GM23248 (cell line): ENCODE measurements around the gene THBS1. TPM values are rescaled to one million over a fixed set of nuclear protein-coding genes. Genes with fewer than 3 reads are reported as not detected.

Experiments
- DNase-seq: peaks from one replicate; pipeline ENCODE4 v3.0.0-alpha.2; 2015
- H2AFZ ChIP-seq: fragments of 200-600 bp; sonication (generic); 2 replicates; pipeline ENCODE4 v1.6.1; 2016; ENCODE audit warnings: antibody characterized with exemption
- H3F3A ChIP-seq: fragments of 200-600 bp; sonication (generic); 2 replicates; pipeline ENCODE4 v1.6.1; 2016; ENCODE audit warnings: mild to moderate bottlenecking, antibody characterized with exemption, mixed run types; ENCODE audit not compliant: insufficient read depth
- H3K27ac ChIP-seq: fragments of 200-600 bp; sonication (generic); 2 replicates; pipeline ENCODE4 v1.5.1; 2016; ENCODE audit warnings: mild to moderate bottlenecking
- H3K27me3 ChIP-seq: fragments of 200-600 bp; sonication (generic); replicated peaks from 2 replicates; pipeline ENCODE4 v1.6.1; 2016; ENCODE audit warnings: mild to moderate bottlenecking; ENCODE audit not compliant: insufficient read depth
- H3K36me3 ChIP-seq: fragments of 200-600 bp; sonication (generic); 2 replicates; pipeline ENCODE4 v1.6.1; 2016; ENCODE audit warnings: low read depth, mild to moderate bottlenecking
- H3K4me1 ChIP-seq: fragments of 200-600 bp; sonication (generic); 2 replicates; pipeline ENCODE4 v1.6.1; 2016; ENCODE audit warnings: mild to moderate bottlenecking; ENCODE audit not compliant: insufficient read depth
- H3K4me2 ChIP-seq: fragments of 200-600 bp; sonication (generic); one replicate; pipeline ENCODE4 v1.6.1; 2016; ENCODE audit warnings: mild to moderate bottlenecking; ENCODE audit not compliant: unreplicated experiment
- H3K4me3 ChIP-seq: fragments of 200-600 bp; sonication (generic); 2 replicates; pipeline ENCODE4 v1.5.1; 2016; ENCODE audit warnings: mild to moderate bottlenecking
- H3K79me2 ChIP-seq: fragments of 200-600 bp; sonication (generic); 2 replicates; pipeline ENCODE4 v1.6.1; 2016; ENCODE audit warnings: mild to moderate bottlenecking; ENCODE audit not compliant: insufficient read depth
- H3K9ac ChIP-seq: fragments of 200-600 bp; sonication (generic); 2 replicates; pipeline ENCODE4 v1.6.1; 2016; ENCODE audit warnings: mild to moderate bottlenecking
- H3K9me2 ChIP-seq: fragments of 200-600 bp; sonication (generic); 2 replicates; pipeline ENCODE4 v1.6.1; 2016; ENCODE audit warnings: mixed run types, mild to moderate bottlenecking, moderate library complexity; ENCODE audit not compliant: insufficient read depth
- H3K9me3 ChIP-seq: fragments of 200-600 bp; sonication (generic); one replicate; pipeline ENCODE4 v1.6.1; 2017; ENCODE audit warnings: low read depth
- H4K20me1 ChIP-seq: fragments of 200-600 bp; sonication (generic); 2 replicates; pipeline ENCODE4 v1.6.0; 2016; ENCODE audit not compliant: insufficient read depth
- EZH2 ChIP-seq: fragments of 200-600 bp; sonication (generic); IDR thresholded peaks from 2 replicates; pipeline ENCODE4 v1.6.1; 2018; ENCODE audit warnings: antibody characterized with exemption, mild to moderate bottlenecking; ENCODE audit not compliant: insufficient read depth, poor library complexity, severe bottlenecking
- EZH2phosphoT487 ChIP-seq: fragments of 200-600 bp; sonication (generic); IDR thresholded peaks from 2 replicates; pipeline ENCODE4 v1.6.1; 2018; ENCODE audit warnings: antibody characterized with exemption, moderate library complexity, mild to moderate bottlenecking, low read depth; ENCODE audit not compliant: insufficient read depth
- WGBS, 2 experiments: methylation state at CpG; one replicate each; pipeline ENCODE4 v1.1.6; 2015 to 2017; ENCODE audit warnings: low lambda C conversion rate in 2 of 2, low coverage in 1 of 2; ENCODE audit errors: missing lambda C conversion rate in 2 of 2; 5-methylcytosine and 5-hydroxymethylcytosine counted together
- in situ Hi-C: fragments of 300-500 bp; cut with MboI; formaldehyde crosslinking; loops from 2 replicates; pipeline ENCODE4 v1.15.0; 2020
- polyA plus RNA-seq: library from polyadenylated mRNA; unstranded; fragments of >200 nt; fragmentation: Nextera tagmentation; extraction: Ambion mirVana; gene quantifications from 2 replicates; pipeline ENCODE4 v1.2.1, GENCODE V29; 2016
- total RNA-seq: library from RNA; depleted of rRNA; stranded (reverse); fragments of >200 nt; shearing (Covaris generic); gene quantifications from 2 replicates; pipeline ENCODE4 v1.2.3, GENCODE V29; 2014

THBS1 gene
- total and polyA plus RNA-seq, 2 experiments from 2014 or later, result 2,858 to 7,697 TPM

DNA sequence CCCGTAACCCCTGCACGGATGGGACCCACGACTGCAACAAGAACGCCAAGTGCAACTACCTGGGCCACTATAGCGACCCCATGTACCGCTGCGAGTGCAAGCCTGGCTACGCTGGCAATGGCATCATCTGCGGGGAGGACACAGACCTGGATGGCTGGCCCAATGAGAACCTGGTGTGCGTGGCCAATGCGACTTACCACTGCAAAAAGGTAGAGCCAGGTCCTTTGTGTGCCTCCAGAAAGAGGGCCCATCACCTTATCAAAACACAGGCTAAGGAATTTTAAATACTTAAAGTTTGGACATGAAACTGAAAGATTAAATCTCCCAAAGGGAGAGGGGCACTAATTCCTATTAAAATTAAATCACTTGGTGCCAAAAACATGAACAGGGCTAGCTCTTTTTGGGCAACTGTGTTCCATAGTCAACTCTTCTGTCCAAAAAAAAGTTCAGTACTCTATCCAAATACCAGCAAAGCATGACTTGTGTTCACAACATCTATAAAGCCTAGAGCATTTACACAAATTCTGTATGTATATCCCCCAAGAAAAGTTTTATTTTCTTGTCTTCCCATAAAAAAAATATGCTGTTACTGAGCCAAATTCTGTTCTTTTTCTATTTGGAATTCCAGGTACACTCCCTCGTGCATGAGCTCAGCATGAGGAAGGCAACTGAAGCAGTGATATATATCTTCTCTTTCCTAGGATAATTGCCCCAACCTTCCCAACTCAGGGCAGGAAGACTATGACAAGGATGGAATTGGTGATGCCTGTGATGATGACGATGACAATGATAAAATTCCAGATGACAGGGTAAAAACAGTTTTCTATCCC is 9.2 kb downstream of the THBS1 start:
- peaks cover 100% of the 10 kb centered on the region for H3F3A ChIP-seq
- TF ChIP-seq EZH2phosphoT487 (no peak; the same call in 1 of the 2 replicates), EZH2 (no peak)
- no peaks in the 10 kb centered on the region for H3K9me3 ChIP-seq
- no peak overlapping the region for H2AFZ ChIP-seq
- H3K36me3 ChIP-seq, result peaks cover 98% of the 10 kb centered on the region
- H4K20me1 ChIP-seq, result peaks cover 85% of the 10 kb centered on the region; the same call in 1 of the 2 replicates
- peak overlapping the region; percentile 75 for H3K4me2 ChIP-seq
- WGBS, 2 experiments, result 89 to 90% methylated on average over 13 of the region's 13 CpGs
- H3K27ac ChIP-seq, result peak overlapping the region; percentile 95
- H3K4me3 ChIP-seq, result peak overlapping the region; percentile 74
- no peaks in the 10 kb centered on the region for H3K9me2 ChIP-seq
- no peaks in the 10 kb centered on the region for H3K27me3 ChIP-seq
- no peaks in the 10 kb centered on the region; the same call in 1 of the 2 replicates for H3K4me1 ChIP-seq
- H3K79me2 ChIP-seq, result no peaks in the 10 kb centered on the region
- in situ Hi-C loops, result no loop called here
- DNase-seq, result peak; percentile 33
- peak overlapping the region; percentile 89 for H3K9ac ChIP-seq

DNA sequence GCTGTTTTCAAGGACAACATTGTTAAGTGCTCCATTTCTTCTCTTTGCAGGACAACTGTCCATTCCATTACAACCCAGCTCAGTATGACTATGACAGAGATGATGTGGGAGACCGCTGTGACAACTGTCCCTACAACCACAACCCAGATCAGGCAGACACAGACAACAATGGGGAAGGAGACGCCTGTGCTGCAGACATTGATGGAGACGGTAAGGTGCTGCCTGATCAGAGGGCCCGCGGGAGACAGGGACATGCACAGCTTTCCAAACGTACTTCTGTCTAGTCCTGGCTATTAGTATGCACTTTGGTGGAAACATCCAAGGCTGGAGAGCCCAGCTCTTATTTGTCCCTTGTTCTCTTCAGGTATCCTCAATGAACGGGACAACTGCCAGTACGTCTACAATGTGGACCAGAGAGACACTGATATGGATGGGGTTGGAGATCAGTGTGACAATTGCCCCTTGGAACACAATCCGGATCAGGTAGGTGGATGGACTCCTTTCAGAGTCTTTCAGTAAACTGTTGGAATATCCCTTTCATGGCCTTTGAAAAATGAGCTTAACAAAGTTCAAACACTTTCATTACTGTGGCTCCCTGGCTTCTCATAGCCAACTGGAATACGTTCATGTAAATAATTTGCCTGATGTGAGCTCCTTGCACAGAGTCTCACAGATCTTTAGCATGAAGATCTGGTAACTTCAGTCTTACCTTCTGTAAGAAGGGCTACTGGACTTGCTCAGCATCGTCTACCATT is 10.4 kb downstream of the THBS1 start:
- Histone ChIP-seq H3K9ac (peak overlapping the region; percentile 89), H3K36me3 (peaks cover 100% of the 10 kb centered on the region), H4K20me1 (peaks cover 73% of the 10 kb centered on the region; the same call in 1 of the 2 replicates), H3K4me2 (peak overlapping the region; percentile 75), H3K79me2 (no peaks in the 10 kb centered on the region), H2AFZ (no peak overlapping the region), H3K4me3 (peak overlapping the region; percentile 74), H3K27ac (peak overlapping the region; percentile 95), H3K27me3 (no peaks in the 10 kb centered on the region), H3F3A (peaks cover 100% of the 10 kb centered on the region), H3K9me3 (no peaks in the 10 kb centered on the region), H3K9me2 (no peaks in the 10 kb centered on the region), H3K4me1 (no peaks in the 10 kb centered on the region; the same call in 1 of the 2 replicates)
- TF ChIP-seq EZH2phosphoT487 (no peak), EZH2 (no peak)
- 76 to 81% methylated on average over 11 of the region's 11 CpGs for WGBS, 2 experiments
- peak; percentile 40 for DNase-seq
- in situ Hi-C loops, result no loop called here

DNA sequence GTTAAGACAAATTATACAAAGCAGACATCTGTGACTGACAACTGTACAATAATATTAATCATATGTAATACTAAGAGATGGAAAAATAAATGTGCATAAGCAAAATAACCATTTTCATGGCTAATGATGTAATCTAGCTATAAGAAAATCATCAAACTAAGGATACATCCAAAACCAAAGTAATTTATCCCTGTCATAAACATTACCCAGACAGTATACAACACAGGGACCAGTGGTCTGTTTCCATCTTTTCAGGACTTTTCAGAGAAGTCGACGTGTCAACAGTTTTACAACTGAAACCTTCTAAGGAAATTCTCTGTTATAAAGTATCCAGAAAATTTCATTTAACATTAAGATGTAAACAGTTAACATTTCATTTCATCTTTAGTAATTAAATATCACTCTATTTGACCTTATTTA is 11.0 kb downstream of the THBS1 start:
- peak overlapping the region; percentile 95 for H3K27ac ChIP-seq

DNA sequence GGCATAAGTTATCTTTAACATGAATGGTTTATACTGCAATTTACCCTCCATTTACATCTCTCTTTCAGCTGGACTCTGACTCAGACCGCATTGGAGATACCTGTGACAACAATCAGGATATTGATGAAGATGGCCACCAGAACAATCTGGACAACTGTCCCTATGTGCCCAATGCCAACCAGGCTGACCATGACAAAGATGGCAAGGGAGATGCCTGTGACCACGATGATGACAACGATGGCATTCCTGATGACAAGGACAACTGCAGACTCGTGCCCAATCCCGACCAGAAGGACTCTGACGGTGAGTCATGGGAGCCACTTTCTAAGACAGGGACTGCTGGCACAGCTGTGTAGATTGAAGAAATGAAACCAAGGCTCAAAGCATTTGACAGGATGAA is 11.6 kb downstream of the THBS1 start:
- H3K79me2 ChIP-seq, result no peaks in the 10 kb centered on the region
- H3K27ac ChIP-seq, result peak overlapping the region; percentile 95
- H3K9me2 ChIP-seq, result no peaks in the 10 kb centered on the region
- H3K9ac ChIP-seq, result peak overlapping the region; percentile 89
- H4K20me1 ChIP-seq, result peaks cover 68% of the 10 kb centered on the region; the same call in 1 of the 2 replicates
- peaks cover 95% of the 10 kb centered on the region for H3K36me3 ChIP-seq
- H3K4me3 ChIP-seq, result peak overlapping the region; percentile 74
- no peak for TF ChIP-seq EZH2
- TF ChIP-seq EZH2phosphoT487, result no peak
- in situ Hi-C loops, result no loop called here
- no peak overlapping the region for H2AFZ ChIP-seq
- H3K27me3 ChIP-seq, result no peaks in the 10 kb centered on the region
- H3K4me1 ChIP-seq, result no peaks in the 10 kb centered on the region; the same call in 1 of the 2 replicates
- H3F3A ChIP-seq, result peaks cover 100% of the 10 kb centered on the region
- peak overlapping the region; percentile 75 for H3K4me2 ChIP-seq
- no peaks in the 10 kb centered on the region for H3K9me3 ChIP-seq
- DNase-seq, result peak; percentile 70
- 45 to 51% methylated on average over 6 of the region's 6 CpGs for WGBS, 2 experiments

More for the DNA sequence above, 11.0 kb downstream of the THBS1 start:
- 75 to 76% methylated on average over 2 of the region's 2 CpGs for WGBS, 2 experiments
- no peaks in the 10 kb centered on the region for H3K27me3 ChIP-seq
- DNase-seq, result peak; percentile 34
- H3K4me2 ChIP-seq, result peak overlapping the region; percentile 75
- peaks cover 100% of the 10 kb centered on the region for H3K36me3 ChIP-seq
- H2AFZ ChIP-seq, result no peak overlapping the region
- H3K79me2 ChIP-seq, result no peaks in the 10 kb centered on the region
- peak overlapping the region; percentile 89 for H3K9ac ChIP-seq
- H3F3A ChIP-seq, result peaks cover 100% of the 10 kb centered on the region
- no peaks in the 10 kb centered on the region for H3K9me3 ChIP-seq
- H4K20me1 ChIP-seq, result peaks cover 74% of the 10 kb centered on the region; the same call in 1 of the 2 replicates
- H3K4me3 ChIP-seq, result peak overlapping the region; percentile 74
- in situ Hi-C loops, result no loop called here
- no peak for TF ChIP-seq EZH2phosphoT487
- no peak for TF ChIP-seq EZH2
- H3K9me2 ChIP-seq, result no peaks in the 10 kb centered on the region
- no peaks in the 10 kb centered on the region; the same call in 1 of the 2 replicates for H3K4me1 ChIP-seq
